Body of pancreas (tissue), 4 donors: ENCODE data around the gene OR2H2.

ENCODE experiments used
- CTCF ChIP-seq, 7 experiments: fragments of 450-650 bp in 4 of 7; fragments of 200-600 bp in 3 of 7; sonication (generic) in 3 of 7; IDR thresholded peaks; one replicate each; pipeline ENCODE4 v1.5.1; 2016 to 2019; ENCODE audit warnings: antibody characterized with exemption in 7 of 7
- POLR2A ChIP-seq, 3 donors: fragments of 450-650 bp; IDR thresholded peaks; one replicate each; pipeline ENCODE4 v1.6.1; 2016; ENCODE audit warnings: antibody characterized with exemption in 3 of 3, mild to moderate bottlenecking in 2 of 3

GRCh38 chr6:29577544-29577943, 7.4 kb upstream of the OR2H2 start:
- TF ChIP-seq CTCF (IDR thresholded peaks at IDR 0.05) (no peak), POLR2A (IDR thresholded peaks at IDR 0.05) (no peak)
